Stimulated activated CD4-positive, alpha-beta T cell treated with anti-CD3 and anti-CD28 coated beads, Interleukin-1b, Interleukin-23, amount 100 ng/mL, for 4 hours (primary cell): Measurements from ENCODE around the gene MYL11.

Experiments used
- DNase-seq, 2 donors: peaks; one replicate each; pipeline ENCODE4 v3.0.0-alpha.2; 2020; ENCODE audit warnings: low read depth in 2 of 2

Gene MYL11

GRCh38 chr16:30371248-30371816, 3.3 kb upstream of the MYL11 start:
- DNase-seq: no peak

GRCh38 chr16:30372038-30372712, 2.4 kb upstream of the MYL11 start:
- DNase-seq: no peak

- DNase-seq: no peak
Observed at GRCh38 chr16:30372725-30373124, 1.9 kb upstream of the MYL11 start.

GRCh38 chr16:30375864-30376263, 1.3 kb downstream of the MYL11 start:
- DNase-seq: no peak

GRCh38 chr16:30376461-30376902, 1.9 kb downstream of the MYL11 start:
- DNase-seq: no peak

GRCh38 chr16:30377050-30377811, 2.6 kb downstream of the MYL11 start:
- no peak for DNase-seq

- peak; percentile 75 to 86 for DNase-seq
Observed at GRCh38 chr16:30377812-30378235, 3.2 kb downstream of the MYL11 start.

GRCh38 chr16:30378236-30379157, 3.9 kb downstream of the MYL11 start:
- peak; percentile 99 for DNase-seq

GRCh38 chr16:30379158-30379783, 4.7 kb downstream of the MYL11 start:
- DNase-seq: no peak

- no peak for DNase-seq
Observed at GRCh38 chr16:30380072-30380802, 5.6 kb downstream of the MYL11 start.

- DNase-seq: no peak
Observed at GRCh38 chr16:30380803-30381208, 6.2 kb downstream of the MYL11 start.

- DNase-seq: no peak
Observed at GRCh38 chr16:30381291-30382041, 6.9 kb downstream of the MYL11 start.

- peak; percentile 60 to 61 for DNase-seq
Observed at GRCh38 chr16:30382111-30382881, 7.7 kb downstream of the MYL11 start, which contains the start of gene SEPTIN1. Gene SEPTIN1, minus strand, starts transcription at chr16:30382561. Its CDS starts 19 bp downstream, at chr16:30382542.

GRCh38 chr16:30383521-30383920, 8.9 kb downstream of the MYL11 start:
- DNase-seq: no peak

GRCh38 chr16:30394592-30395154, 20.1 kb downstream of the MYL11 start:
- no peak for DNase-seq

GRCh38 chr16:30395155-30395991, 20.8 kb downstream of the MYL11 start, which contains the start of gene ZNF48:
Gene ZNF48, plus strand, starts transcription at chr16:30395420. Its CDS starts 375 bp downstream, at chr16:30395795.
- peak; percentile 23 to 67 for DNase-seq

GRCh38 chr16:30395992-30396585, 21.5 kb downstream of the MYL11 start:
- no peak for DNase-seq
